Subcutaneous adipose tissue (tissue), 4 donors: ENCODE results near the gene MMP12. TPM values are rescaled to one million over a fixed set of nuclear protein-coding genes. Genes with fewer than 3 reads are reported as not detected.

Experiments used
- CTCF ChIP-seq: fragments of 450-650 bp; IDR thresholded peaks from one replicate; pipeline ENCODE4 v1.5.1; 2016; ENCODE audit warnings: low read depth, mild to moderate bottlenecking, control low read depth, antibody characterized with exemption, moderate library complexity
- total RNA-seq, 4 donors: library from RNA; depleted of rRNA; stranded (reverse); fragments of >200 nt; gene quantifications; one replicate each; pipeline ENCODE4 v1.1.0, GENCODE V29; 2016

The MMP12 gene
- total RNA-seq, 4 donors from 2014 or later: 17.0 TPM; not detected in 3

GRCh38 chr11:102843489-102843888 is 31.3 kb downstream of the MMP12 start, which contains the start of gene MMP3:
Gene MMP3, minus strand, starts transcription at chr11:102843609. Its CDS starts 63 bp downstream, at chr11:102843546.
- no peak for TF ChIP-seq CTCF

- no peak for TF ChIP-seq CTCF
These were observed 31.9 kb downstream of the MMP12 start for GRCh38 chr11:102842930-102843329.

GRCh38 chr11:102840018-102840417 is 34.8 kb downstream of the MMP12 start:
- no peak for TF ChIP-seq CTCF

GRCh38 chr11:102837646-102838045 is 37.1 kb downstream of the MMP12 start:
- no peak for TF ChIP-seq CTCF

- TF ChIP-seq CTCF: no peak
These were observed 37.6 kb downstream of the MMP12 start for GRCh38 chr11:102837156-102837555.

GRCh38 chr11:102836290-102836875 is 38.4 kb downstream of the MMP12 start:
- TF ChIP-seq CTCF: no peak

- no peak for TF ChIP-seq CTCF
These were observed 41.1 kb downstream of the MMP12 start for GRCh38 chr11:102833731-102834130.
